Stimulated activated CD8-positive, alpha-beta memory T cell treated with anti-CD3 and anti-CD28 coated beads, Interleukin-15, amount 100 ng/mL, for 4 hours (primary cell): Measurements from ENCODE around the gene CUL3.
"Not testable (repeated sequence)": the region's sequence is repeated elsewhere in the genome, so short reads cannot be mapped to it uniquely, and the experiment has no call there.

Experiments
- DNase-seq, 2 donors: peaks; one replicate each; pipeline ENCODE4 v3.0.0-alpha.2; 2020; ENCODE audit warnings: low read depth in 2 of 2

The CUL3 gene

GRCh38 chr2:224585211-224586088 lies at the start of gene CUL3:
TSS of gene CUL3 (minus strand) at chr2:224585363. CDS start at chr2:224585009, 354 bp downstream.
- DNase-seq: peak; percentile 98 to 99

- DNase-seq: no peak
Observed at GRCh38 chr2:224630659-224631550, 45.7 kb upstream of the CUL3 start.

GRCh38 chr2:224628416-224628815 lies 43.3 kb upstream of the CUL3 start:
- DNase-seq: no peak

- DNase-seq: no peak
Observed at GRCh38 chr2:224626735-224627134, 41.6 kb upstream of the CUL3 start.

- DNase-seq: no peak
Observed at GRCh38 chr2:224613543-224614286, 28.6 kb upstream of the CUL3 start.

- no peak for DNase-seq
Observed at GRCh38 chr2:224612578-224612977, 27.4 kb upstream of the CUL3 start.

- DNase-seq: no peak
Observed at GRCh38 chr2:224611938-224612337, 26.8 kb upstream of the CUL3 start.

GRCh38 chr2:224608104-224608503 lies 22.9 kb upstream of the CUL3 start:
- no peak for DNase-seq

GRCh38 chr2:224603746-224604500 lies 18.8 kb upstream of the CUL3 start:
- not testable (repeated sequence) for DNase-seq

- not testable (repeated sequence) for DNase-seq
Observed at GRCh38 chr2:224602778-224603375, 17.7 kb upstream of the CUL3 start.

- no peak for DNase-seq
Observed at GRCh38 chr2:224601923-224602322, 16.8 kb upstream of the CUL3 start.

GRCh38 chr2:224598678-224599077 lies 13.5 kb upstream of the CUL3 start:
- DNase-seq: no peak

GRCh38 chr2:224596289-224596688 lies 11.1 kb upstream of the CUL3 start:
- DNase-seq: no peak

GRCh38 chr2:224595518-224595917 lies 10.4 kb upstream of the CUL3 start:
- no peak for DNase-seq

- DNase-seq: no peak
Observed at GRCh38 chr2:224594840-224595239, 9.7 kb upstream of the CUL3 start.

- no peak for DNase-seq
Observed at GRCh38 chr2:224591220-224591619, 6.1 kb upstream of the CUL3 start.

- DNase-seq: no peak
Observed at GRCh38 chr2:224586127-224586695, 1.0 kb upstream of the CUL3 start.

GRCh38 chr2:224584785-224585210 lies 365 bp downstream of the CUL3 start:
- peak in 1 of 2 donors; percentile 22 for DNase-seq

GRCh38 chr2:224584111-224584784 lies 915 bp downstream of the CUL3 start:
- no peak for DNase-seq

- not testable (repeated sequence) for DNase-seq
Observed at GRCh38 chr2:224583033-224583432, 2.1 kb downstream of the CUL3 start.
